Measurements from ENCODE around the gene APEH. TPM values are rescaled to one million over a fixed set of nuclear protein-coding genes. Genes with fewer than 3 reads are reported as not detected.

APEH gene
- total and polyA plus RNA-seq, 3 donors from 2014 or later, result 72.3 to 94.5 (median 76.7) TPM

GRCh38 chr3:49658711-49659110 lies 15.4 kb upstream of the APEH start:
- intact Hi-C loops (cut with DNase I; ENCODE audit: low total_unique reads), result no loop called here
- TF ChIP-seq POLR2A (IDR thresholded peaks at IDR 0.05) (no peak), CTCF (IDR thresholded peaks at IDR 0.05) (no peak)
- no peaks in the 10 kb centered on the region for H3K4me1 ChIP-seq
- H3K36me3 ChIP-seq (ENCODE audit: low read depth, missing control alignments), result no peaks in the 10 kb centered on the region
- H3K9me3 ChIP-seq, result no peaks in the 10 kb centered on the region
- DNase-seq, result no peak
- no peaks in the 10 kb centered on the region for H3K27me3 ChIP-seq
- WGBS, 2 donors, result 79 to 88% methylated on average over 2 of the region's 2 CpGs
- H3K4me3 ChIP-seq, result no peak overlapping the region
- no peak overlapping the region for H3K27ac ChIP-seq

- no peak for DNase-seq
- Histone ChIP-seq H3K9me3 (no peaks in the 10 kb centered on the region), H3K4me3 (no peak overlapping the region), H3K27ac (no peak overlapping the region), H3K27me3 (no peaks in the 10 kb centered on the region), H3K4me1 (no peaks in the 10 kb centered on the region), H3K36me3 (ENCODE audit: low read depth, missing control alignments) (no peaks in the 10 kb centered on the region)
- TF ChIP-seq CTCF (IDR thresholded peaks at IDR 0.05), result no peak
- TF ChIP-seq POLR2A (IDR thresholded peaks at IDR 0.05), result no peak
- intact Hi-C loops (cut with DNase I; ENCODE audit: low total_unique reads), result no loop called here
- 84 to 87% methylated on average over 4 of the region's 4 CpGs for WGBS, 2 donors
Observed at GRCh38 chr3:49659756-49660155, 14.4 kb upstream of the APEH start.

GRCh38 chr3:49661281-49661680 lies 12.9 kb upstream of the APEH start:
- 78 to 83% methylated on average over 14 of the region's 14 CpGs for WGBS, 2 donors
- Histone ChIP-seq H3K9me3 (no peaks in the 10 kb centered on the region), H3K4me1 (no peaks in the 10 kb centered on the region), H3K4me3 (no peak overlapping the region), H3K36me3 (ENCODE audit: low read depth, missing control alignments) (no peaks in the 10 kb centered on the region), H3K27me3 (no peaks in the 10 kb centered on the region), H3K27ac (no peak overlapping the region)
- intact Hi-C loops (cut with DNase I; ENCODE audit: low total_unique reads), result no loop called here
- DNase-seq, result no peak
- no peak for TF ChIP-seq CTCF (IDR thresholded peaks at IDR 0.05)
- no peak for TF ChIP-seq POLR2A (IDR thresholded peaks at IDR 0.05)

GRCh38 chr3:49662021-49662420 lies 12.1 kb upstream of the APEH start:
- Histone ChIP-seq H3K4me1 (no peaks in the 10 kb centered on the region), H3K9me3 (no peaks in the 10 kb centered on the region), H3K4me3 (no peak overlapping the region), H3K36me3 (ENCODE audit: low read depth, missing control alignments) (no peaks in the 10 kb centered on the region), H3K27me3 (no peaks in the 10 kb centered on the region), H3K27ac (no peak overlapping the region)
- WGBS, 2 donors, result 95 to 97% methylated on average over 17 to 22 of the region's 22 CpGs
- intact Hi-C loops (cut with DNase I; ENCODE audit: low total_unique reads), result no loop called here
- TF ChIP-seq CTCF (IDR thresholded peaks at IDR 0.05) (no peak), POLR2A (IDR thresholded peaks at IDR 0.05) (no peak)
- DNase-seq, result no peak

GRCh38 chr3:49662720-49663413 lies 11.3 kb upstream of the APEH start:
- no peak for DNase-seq
- no peaks in the 10 kb centered on the region for H3K27me3 ChIP-seq
- no peaks in the 10 kb centered on the region for H3K9me3 ChIP-seq
- intact Hi-C loops (cut with DNase I; ENCODE audit: low total_unique reads), result no loop called here
- H3K4me3 ChIP-seq, result no peak overlapping the region
- H3K36me3 ChIP-seq (ENCODE audit: low read depth, missing control alignments), result no peaks in the 10 kb centered on the region
- H3K4me1 ChIP-seq, result no peaks in the 10 kb centered on the region
- 96% methylated on average over 9 to 31 of the region's 34 CpGs for WGBS, 2 donors
- H3K27ac ChIP-seq, result no peak overlapping the region
- TF ChIP-seq CTCF (IDR thresholded peaks at IDR 0.05) (no peak), POLR2A (IDR thresholded peaks at IDR 0.05) (no peak)

All from testis (tissue), 3 donors.